K562 (cell line): ENCODE data around the gene RNF11. TPM values are rescaled to one million over a fixed set of nuclear protein-coding genes. Genes with fewer than 3 reads are reported as not detected.

Experiments used
- CEBPZ ChIP-seq: fragments of 150-350 bp; IDR thresholded peaks from 2 replicates; pipeline ENCODE4 v1.6.1; 2014; ENCODE audit warnings: low read depth, mild to moderate bottlenecking, low read length, borderline replicate concordance
- HNRNPLL ChIP-seq: fragments of 200-400 bp; formaldehyde crosslinking; IDR thresholded peaks from 2 replicates; pipeline ENCODE4 v1.6.1; 2017; ENCODE audit warnings: low read length, low read depth, mild to moderate bottlenecking; ENCODE audit not compliant: poor library complexity, severe bottlenecking
- MAFF ChIP-seq: IDR thresholded peaks from 2 replicates; pipeline ENCODE4 v1.6.1; 2012; ENCODE audit warnings: low read length, improper control_type of control experiment
- NBN ChIP-seq: fragments of 450-650 bp; IDR thresholded peaks from 2 replicates; pipeline ENCODE4 v1.6.1; 2016; ENCODE audit warnings: low read depth, mild to moderate bottlenecking
- NFRKB ChIP-seq: fragments of 450-650 bp; IDR thresholded peaks from 2 replicates; pipeline ENCODE4 v1.6.1; 2016; ENCODE audit warnings: low read depth
- NUFIP1 ChIP-seq: fragments of 450-650 bp; IDR thresholded peaks from 2 replicates; pipeline ENCODE4 v1.6.1; 2018; ENCODE audit not compliant: partially characterized antibody
- OTX1 ChIP-seq: fragments of 450-650 bp; formaldehyde crosslinking; IDR thresholded peaks from 2 replicates; pipeline ENCODE4 v1.4.0; 2022; ENCODE audit warnings: mild to moderate bottlenecking
- PHF20 ChIP-seq: fragments of 450-650 bp; IDR thresholded peaks from 2 replicates; pipeline ENCODE4 v1.6.1; 2018; ENCODE audit not compliant: partially characterized antibody
- THAP12 ChIP-seq: fragments of 250-450 bp; sonication (Bioruptor Pico); IDR thresholded peaks from 2 replicates; pipeline ENCODE4 v1.9.0; 2021; ENCODE audit warnings: mild to moderate bottlenecking, inconsistent platforms
- ZNF165 ChIP-seq: fragments of 250-450 bp; sonication (Bioruptor Pico); IDR thresholded peaks from 2 replicates; pipeline ENCODE4 v1.4.0; 2020; ENCODE audit warnings: borderline replicate concordance
- ZNF197 ChIP-seq: fragments of 200-800 bp; sonication (Bioruptor generic); IDR thresholded peaks from 2 replicates; pipeline ENCODE4 v1.6.1; 2016; ENCODE audit warnings: low read depth, missing genetic modification characterization, missing compliant biosample characterization
- ZZZ3 ChIP-seq: fragments of 450-650 bp; IDR thresholded peaks from 2 replicates; pipeline ENCODE4 v1.6.1; 2016; ENCODE audit warnings: antibody characterized with exemption, mild to moderate bottlenecking, moderate library complexity
- polyA plus RNA-seq, 8 experiments: library from polyadenylated mRNA; depleted of rRNA in 4 of 8; stranded (reverse) in 5 of 8; unstranded in 3 of 8; fragments of >200 nt; fragmentation: Nextera tagmentation in 2 of 8; fragmentation: Illumina TruSeq in 1 of 8; extraction: Ambion mirVana in 2 of 8; extraction: Trizol in 1 of 8; gene quantifications; 2 replicates each; pipeline versions ENCODE4 v1.2.1 to v1.2.3, GENCODE V29; 2011 to 2014; ENCODE audit warnings: inconsistent platforms in 1 of 8, missing spikeins in 1 of 8
- total RNA-seq, 7 experiments: library from RNA; depleted of rRNA in 6 of 7; stranded (reverse); fragments of >200 nt in 6 of 7; fragmentation: Illumina TruSeq in 2 of 7; extraction: Trizol in 2 of 7; gene quantifications; 2 replicates each; pipeline versions ENCODE4 v1.2.1 to v1.2.3, GENCODE V29; 2011 to 2021; ENCODE audit warnings: low replicate concordance in 1 of 7
- TF ChIP-seq, protein P1 (sequence below): sonication (generic); formaldehyde crosslinking; IDR thresholded peaks from 2 replicates; pipeline ENCODE4 v1.8.0; 2023; ENCODE audit warnings: missing genetic modification reagents, mild to moderate bottlenecking, borderline replicate concordance

The RNF11 gene
- total and polyA plus RNA-seq, 9 of the 15 experiments (the other 6 are each of a cell fraction or from before 2014, with no cell fraction given), result 5.7 to 34.3 (median 23.1) TPM

DNA sequence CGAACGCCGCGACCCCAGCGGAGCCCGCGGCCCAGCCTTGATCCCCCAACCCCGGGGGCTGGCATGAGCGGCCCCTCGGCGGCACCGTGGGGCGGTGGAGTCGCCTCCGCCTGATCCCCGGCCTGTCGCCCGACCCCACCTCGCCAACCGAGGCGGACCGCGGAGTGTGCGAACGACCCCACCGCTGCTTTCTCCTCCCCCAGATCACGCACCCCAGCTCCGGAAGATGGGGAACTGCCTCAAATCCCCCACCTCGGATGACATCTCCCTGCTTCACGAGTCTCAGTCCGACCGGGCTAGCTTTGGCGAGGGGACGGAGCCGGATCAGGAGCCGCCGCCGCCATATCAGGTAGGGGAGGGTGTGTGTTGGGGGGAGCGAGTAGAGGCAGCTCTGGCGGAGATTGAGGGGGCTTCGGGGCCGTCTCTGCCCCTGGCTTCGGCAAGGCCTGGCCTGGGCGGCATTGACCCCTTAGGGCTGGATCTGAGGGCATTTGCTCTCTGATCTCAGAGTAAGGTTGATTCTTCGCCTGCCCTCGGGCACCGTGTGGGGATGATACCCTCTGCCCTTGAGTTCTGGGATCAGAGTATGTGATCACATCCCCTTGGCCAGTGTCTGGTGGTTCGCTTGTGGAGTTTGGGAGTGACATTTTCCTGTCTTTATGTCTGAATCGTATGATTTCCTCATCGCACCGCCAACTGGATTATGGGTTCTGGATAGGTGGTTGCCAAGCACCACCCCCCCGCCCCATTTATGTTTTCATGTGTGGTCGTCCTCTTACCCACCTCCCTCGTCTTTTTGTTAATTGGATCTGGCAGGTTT is 668 bp downstream of the RNF11 start (continued):
- TF ChIP-seq CEBPZ (no peak), ZNF197 (CRISPR knock-in tag) (no peak), NBN (no peak), HNRNPLL (no peak), PHF20 (no peak), MAFF (no peak), THAP12 (CRISPR knock-in tag) (no peak), NFRKB (peak; percentile 63; the same call in 1 of the 2 replicates), ZNF165 (CRISPR knock-in tag) (no peak), OTX1 (CRISPR knock-in tag) (no peak), ZZZ3 (no peak), NUFIP1 (no peak)
- TF ChIP-seq, protein P1, sequence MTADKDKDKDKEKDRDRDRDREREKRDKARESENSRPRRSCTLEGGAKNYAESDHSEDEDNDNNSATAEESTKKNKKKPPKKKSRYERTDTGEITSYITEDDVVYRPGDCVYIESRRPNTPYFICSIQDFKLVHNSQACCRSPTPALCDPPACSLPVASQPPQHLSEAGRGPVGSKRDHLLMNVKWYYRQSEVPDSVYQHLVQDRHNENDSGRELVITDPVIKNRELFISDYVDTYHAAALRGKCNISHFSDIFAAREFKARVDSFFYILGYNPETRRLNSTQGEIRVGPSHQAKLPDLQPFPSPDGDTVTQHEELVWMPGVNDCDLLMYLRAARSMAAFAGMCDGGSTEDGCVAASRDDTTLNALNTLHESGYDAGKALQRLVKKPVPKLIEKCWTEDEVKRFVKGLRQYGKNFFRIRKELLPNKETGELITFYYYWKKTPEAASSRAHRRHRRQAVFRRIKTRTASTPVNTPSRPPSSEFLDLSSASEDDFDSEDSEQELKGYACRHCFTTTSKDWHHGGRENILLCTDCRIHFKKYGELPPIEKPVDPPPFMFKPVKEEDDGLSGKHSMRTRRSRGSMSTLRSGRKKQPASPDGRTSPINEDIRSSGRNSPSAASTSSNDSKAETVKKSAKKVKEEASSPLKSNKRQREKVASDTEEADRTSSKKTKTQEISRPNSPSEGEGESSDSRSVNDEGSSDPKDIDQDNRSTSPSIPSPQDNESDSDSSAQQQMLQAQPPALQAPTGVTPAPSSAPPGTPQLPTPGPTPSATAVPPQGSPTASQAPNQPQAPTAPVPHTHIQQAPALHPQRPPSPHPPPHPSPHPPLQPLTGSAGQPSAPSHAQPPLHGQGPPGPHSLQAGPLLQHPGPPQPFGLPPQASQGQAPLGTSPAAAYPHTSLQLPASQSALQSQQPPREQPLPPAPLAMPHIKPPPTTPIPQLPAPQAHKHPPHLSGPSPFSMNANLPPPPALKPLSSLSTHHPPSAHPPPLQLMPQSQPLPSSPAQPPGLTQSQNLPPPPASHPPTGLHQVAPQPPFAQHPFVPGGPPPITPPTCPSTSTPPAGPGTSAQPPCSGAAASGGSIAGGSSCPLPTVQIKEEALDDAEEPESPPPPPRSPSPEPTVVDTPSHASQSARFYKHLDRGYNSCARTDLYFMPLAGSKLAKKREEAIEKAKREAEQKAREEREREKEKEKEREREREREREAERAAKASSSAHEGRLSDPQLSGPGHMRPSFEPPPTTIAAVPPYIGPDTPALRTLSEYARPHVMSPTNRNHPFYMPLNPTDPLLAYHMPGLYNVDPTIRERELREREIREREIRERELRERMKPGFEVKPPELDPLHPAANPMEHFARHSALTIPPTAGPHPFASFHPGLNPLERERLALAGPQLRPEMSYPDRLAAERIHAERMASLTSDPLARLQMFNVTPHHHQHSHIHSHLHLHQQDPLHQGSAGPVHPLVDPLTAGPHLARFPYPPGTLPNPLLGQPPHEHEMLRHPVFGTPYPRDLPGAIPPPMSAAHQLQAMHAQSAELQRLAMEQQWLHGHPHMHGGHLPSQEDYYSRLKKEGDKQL (CRISPR knock-in tag), result no peak
